Measurements from ENCODE around the gene C1RL. TPM values are rescaled to one million over a fixed set of nuclear protein-coding genes. Genes with fewer than 3 reads are reported as not detected.
A peak's percentile ranks its signal among the peaks of the same experiment; 100 is the strongest.

The C1RL gene
- total RNA-seq, 1 experiment from 2014 or later = 8.9 TPM

- no peak for DNase-seq
- intact Hi-C loops (cut with micrococcal nuclease) = no loop called here
- Histone ChIP-seq H3K27ac (ENCODE audit: low read length) (no peak overlapping the region), H3K9me3 (ENCODE audit: low read length) (no peaks in the 10 kb centered on the region), H3F3A (ENCODE audit: low read length, unreplicated experiment) (no peaks in the 10 kb centered on the region), H3K36me3 (ENCODE audit: low read depth, low read length) (no peaks in the 10 kb centered on the region), H4K20me1 (ENCODE audit: low read length) (no peaks in the 10 kb centered on the region), H2AFZ (ENCODE audit: low read length) (peak overlapping the region; percentile 93), H3K9ac (ENCODE audit: low read length) (no peak overlapping the region), H3K4me3 (ENCODE audit: low read length) (peak overlapping the region; percentile 81), H3K79me2 (ENCODE audit: low read length) (no peaks in the 10 kb centered on the region), H3K4me2 (ENCODE audit: low read length) (peak overlapping the region; percentile 91), H3K4me1 (ENCODE audit: insufficient read depth, low read length) (peaks cover 7% of the 10 kb centered on the region), H3K27me3 (ENCODE audit: low read length) (no peaks in the 10 kb centered on the region), H3K9me2 (replicated peaks; ENCODE audit: low read length) (no peaks in the 10 kb centered on the region)
- ATAC-seq = no peak
- CTCF ChIA-PET = no interaction called here
- BruUV-seq (replicated peaks) = no TSS peak
- TF ChIP-seq EZH2phosphoT487 (IDR thresholded peaks at IDR 0.05; ENCODE audit: borderline replicate concordance, low read length) (no peak), CTCF (conservative IDR thresholded peaks at IDR 0.05; ENCODE audit: low read depth, low read length) (no peak), EZH2 (IDR thresholded peaks at IDR 0.05; ENCODE audit: low read length, unreplicated experiment) (no peak)
- POLR2A ChIA-PET (ENCODE audit: unreplicated experiment) = no interaction called here
These were observed 20.4 kb upstream of the C1RL start for GRCh38 chr12:7129287-7129871.

GRCh38 chr12:7128681-7129286 is 19.8 kb upstream of the C1RL start, which contains the start of gene RBP5:
RBP5 (minus strand) TSS chr12:7128889; CDS start chr12:7128775, 114 bp downstream.
- Histone ChIP-seq H4K20me1 (ENCODE audit: low read length) (no peaks in the 10 kb centered on the region), H3K79me2 (ENCODE audit: low read length) (no peaks in the 10 kb centered on the region), H2AFZ (ENCODE audit: low read length) (peak within 1 kb of the TSS; percentile 93), H3K9me2 (replicated peaks; ENCODE audit: low read length) (no peaks in the 10 kb centered on the region), H3K4me1 (ENCODE audit: insufficient read depth, low read length) (peaks cover 7% of the 10 kb centered on the region), H3K36me3 (ENCODE audit: low read depth, low read length) (no peaks in the 10 kb centered on the region), H3K27ac (ENCODE audit: low read length) (no peak within 1 kb of the TSS), H3F3A (ENCODE audit: low read length, unreplicated experiment) (no peaks in the 10 kb centered on the region), H3K4me3 (ENCODE audit: low read length) (peak within 1 kb of the TSS; percentile 81), H3K27me3 (ENCODE audit: low read length) (no peaks in the 10 kb centered on the region), H3K9ac (ENCODE audit: low read length) (no peak within 1 kb of the TSS), H3K4me2 (ENCODE audit: low read length) (peak within 1 kb of the TSS; percentile 91), H3K9me3 (ENCODE audit: low read length) (no peaks in the 10 kb centered on the region)
- ATAC-seq (no peak), DNase-seq (no peak)
- POLR2A ChIA-PET (ENCODE audit: unreplicated experiment) = no interaction called here
- intact Hi-C loops (cut with micrococcal nuclease) = no loop called here
- BruUV-seq (replicated peaks) = no TSS peak
- CTCF ChIA-PET = no interaction called here
- TF ChIP-seq CTCF (conservative IDR thresholded peaks at IDR 0.05; ENCODE audit: low read depth, low read length) (no peak), EZH2phosphoT487 (IDR thresholded peaks at IDR 0.05; ENCODE audit: borderline replicate concordance, low read length) (no peak), EZH2 (IDR thresholded peaks at IDR 0.05; ENCODE audit: low read length, unreplicated experiment) (no peak)

GRCh38 chr12:7127916-7128626 is 19.1 kb upstream of the C1RL start:
- CTCF ChIA-PET = no interaction called here
- no TSS peak for BruUV-seq (replicated peaks)
- POLR2A ChIA-PET (ENCODE audit: unreplicated experiment) = no interaction called here

More at GRCh38 chr12:7127916-7128626, 19.1 kb upstream of the C1RL start:
- DNase-seq = no peak
- TF ChIP-seq EZH2phosphoT487 (IDR thresholded peaks at IDR 0.05; ENCODE audit: borderline replicate concordance, low read length) = no peak
- Histone ChIP-seq H3K9me3 (ENCODE audit: low read length) (no peaks in the 10 kb centered on the region), H3K4me1 (ENCODE audit: insufficient read depth, low read length) (peaks cover 7% of the 10 kb centered on the region), H3K36me3 (ENCODE audit: low read depth, low read length) (no peaks in the 10 kb centered on the region), H4K20me1 (ENCODE audit: low read length) (no peaks in the 10 kb centered on the region), H3K4me3 (ENCODE audit: low read length) (no peak overlapping the region), H3K79me2 (ENCODE audit: low read length) (no peaks in the 10 kb centered on the region), H3K9ac (ENCODE audit: low read length) (no peak overlapping the region), H3K4me2 (ENCODE audit: low read length) (no peak overlapping the region), H3K9me2 (replicated peaks; ENCODE audit: low read length) (no peaks in the 10 kb centered on the region), H2AFZ (ENCODE audit: low read length) (no peak overlapping the region), H3K27ac (ENCODE audit: low read length) (no peak overlapping the region), H3F3A (ENCODE audit: low read length, unreplicated experiment) (no peaks in the 10 kb centered on the region), H3K27me3 (ENCODE audit: low read length) (no peaks in the 10 kb centered on the region)
- intact Hi-C loops (cut with micrococcal nuclease) = no loop called here
- no peak for ATAC-seq

Measured in PC-3 (cell line).